Stimulated activated CD4-positive, alpha-beta T cell treated with anti-CD3 and anti-CD28 coated beads, Interleukin-1b, Interleukin-23, amount 100 ng/mL, for 4 hours (primary cell): Measurements from ENCODE around the gene FAM221A.
"Not testable (repeated sequence)": the region's sequence is repeated elsewhere in the genome, so short reads cannot be mapped to it uniquely, and the experiment has no call there.

Experiments
- DNase-seq, 2 donors: peaks; one replicate each; pipeline ENCODE4 v3.0.0-alpha.2; 2020; ENCODE audit warnings: low read depth in 2 of 2

Gene FAM221A

GRCh38 chr7:23679898-23680413, at the start of gene FAM221A:
Gene FAM221A (plus strand): TSS chr7:23680199. CDS start chr7:23680219, 20 bp downstream.
- peak; percentile 68 to 75 for DNase-seq

GRCh38 chr7:23633417-23633816, 46.6 kb upstream of the FAM221A start:
- no peak for DNase-seq

- DNase-seq: no peak
These were observed 34.2 kb upstream of the FAM221A start for GRCh38 chr7:23645822-23646221.

GRCh38 chr7:23653942-23654341, 26.1 kb upstream of the FAM221A start:
- DNase-seq: no peak

GRCh38 chr7:23654508-23654907, 25.5 kb upstream of the FAM221A start:
- no peak for DNase-seq

- no peak for DNase-seq
These were observed 24.6 kb upstream of the FAM221A start for GRCh38 chr7:23655433-23655832.

- no peak for DNase-seq
These were observed 21.1 kb upstream of the FAM221A start for GRCh38 chr7:23658831-23659427.

- DNase-seq: no peak
These were observed 18.6 kb upstream of the FAM221A start for GRCh38 chr7:23661385-23661784.

GRCh38 chr7:23662124-23662983, 17.6 kb upstream of the FAM221A start:
- no peak for DNase-seq

GRCh38 chr7:23662984-23663313, 17.1 kb upstream of the FAM221A start:
- DNase-seq: no peak

GRCh38 chr7:23664122-23664521, 15.9 kb upstream of the FAM221A start:
- DNase-seq: no peak

GRCh38 chr7:23672033-23672432, 8.0 kb upstream of the FAM221A start:
- no peak for DNase-seq

- peak; percentile 2 to 26 for DNase-seq
These were observed 711 bp downstream of the FAM221A start for GRCh38 chr7:23680414-23681405.

- DNase-seq: not testable (repeated sequence)
These were observed 4.0 kb downstream of the FAM221A start for GRCh38 chr7:23684041-23684440.

GRCh38 chr7:23685731-23686130, 5.7 kb downstream of the FAM221A start:
- DNase-seq: no peak

GRCh38 chr7:23687011-23687410, 7.0 kb downstream of the FAM221A start:
- no peak for DNase-seq

GRCh38 chr7:23689165-23689564, 9.2 kb downstream of the FAM221A start:
- no peak for DNase-seq

- DNase-seq: no peak
These were observed 11.3 kb downstream of the FAM221A start for GRCh38 chr7:23691320-23691719.

GRCh38 chr7:23693224-23693623, 13.2 kb downstream of the FAM221A start:
- DNase-seq: no peak

- DNase-seq: peak; percentile 28 to 42
These were observed 17.0 kb downstream of the FAM221A start for GRCh38 chr7:23696916-23697441.

GRCh38 chr7:23698822-23699221, 18.8 kb downstream of the FAM221A start:
- no peak for DNase-seq

GRCh38 chr7:23700046-23700445, 20.0 kb downstream of the FAM221A start:
- DNase-seq: no peak
